ENCODE data around the gene KIN.
"Not testable (repeated sequence)": the region's sequence is repeated elsewhere in the genome, so short reads cannot be mapped to it uniquely, and the experiment has no call there.

The KIN gene

DNA sequence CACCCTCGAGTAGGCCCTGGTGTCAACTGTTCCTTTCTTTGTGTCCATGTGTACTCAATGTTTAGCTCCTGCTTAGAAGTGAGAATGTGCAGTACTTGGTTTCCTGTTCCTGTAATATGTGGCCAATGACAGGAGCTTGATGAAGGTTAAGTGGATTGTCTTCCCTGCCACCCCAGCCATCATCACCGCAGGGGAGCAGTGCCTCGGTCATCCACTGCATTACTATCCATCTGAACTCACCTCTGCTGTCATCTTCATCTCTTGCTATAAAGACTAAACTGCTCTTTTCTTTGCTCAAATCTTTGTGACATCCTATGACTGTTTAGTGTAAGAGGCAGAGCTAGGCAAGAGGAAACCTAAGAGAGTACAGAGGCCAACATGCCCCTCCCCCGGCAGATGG, 69.1 kb downstream of the KIN start:
- H3K4me2 ChIP-seq (ENCODE audit: insufficient read depth, low read length), result no peak overlapping the region
- H3K36me3 ChIP-seq (ENCODE audit: insufficient read depth, low read length), result no peaks in the 10 kb centered on the region
- H2AFZ ChIP-seq (ENCODE audit: low read depth, low read length), result no peak overlapping the region
- H3K9ac ChIP-seq (ENCODE audit: low read depth, low read length), result no peak overlapping the region
- no peaks in the 10 kb centered on the region for H3K9me3 ChIP-seq (ENCODE audit: insufficient read depth, low read length, severe bottlenecking)
- no peaks in the 10 kb centered on the region for H4K20me1 ChIP-seq (ENCODE audit: insufficient read depth, low read length)
- TF ChIP-seq EZH2 (IDR thresholded peaks at IDR 0.05; ENCODE audit: borderline replicate concordance, low read depth, low read length, severe bottlenecking), result no peak
- TF ChIP-seq, protein P1, sequence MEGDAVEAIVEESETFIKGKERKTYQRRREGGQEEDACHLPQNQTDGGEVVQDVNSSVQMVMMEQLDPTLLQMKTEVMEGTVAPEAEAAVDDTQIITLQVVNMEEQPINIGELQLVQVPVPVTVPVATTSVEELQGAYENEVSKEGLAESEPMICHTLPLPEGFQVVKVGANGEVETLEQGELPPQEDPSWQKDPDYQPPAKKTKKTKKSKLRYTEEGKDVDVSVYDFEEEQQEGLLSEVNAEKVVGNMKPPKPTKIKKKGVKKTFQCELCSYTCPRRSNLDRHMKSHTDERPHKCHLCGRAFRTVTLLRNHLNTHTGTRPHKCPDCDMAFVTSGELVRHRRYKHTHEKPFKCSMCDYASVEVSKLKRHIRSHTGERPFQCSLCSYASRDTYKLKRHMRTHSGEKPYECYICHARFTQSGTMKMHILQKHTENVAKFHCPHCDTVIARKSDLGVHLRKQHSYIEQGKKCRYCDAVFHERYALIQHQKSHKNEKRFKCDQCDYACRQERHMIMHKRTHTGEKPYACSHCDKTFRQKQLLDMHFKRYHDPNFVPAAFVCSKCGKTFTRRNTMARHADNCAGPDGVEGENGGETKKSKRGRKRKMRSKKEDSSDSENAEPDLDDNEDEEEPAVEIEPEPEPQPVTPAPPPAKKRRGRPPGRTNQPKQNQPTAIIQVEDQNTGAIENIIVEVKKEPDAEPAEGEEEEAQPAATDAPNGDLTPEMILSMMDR (IDR thresholded peaks at IDR 0.05; ENCODE audit: borderline replicate concordance, extremely low read depth, low read length, poor library complexity, severe bottlenecking), result no peak
- ATAC-seq (ENCODE audit: insufficient read depth, low read depth), result no peak
- H3K27me3 ChIP-seq (ENCODE audit: insufficient read depth, low read length, poor library complexity), result no peaks in the 10 kb centered on the region
- no peaks in the 10 kb centered on the region for H3K79me2 ChIP-seq (ENCODE audit: insufficient read depth, low read length)
- H3K27ac ChIP-seq (ENCODE audit: low read length), result no peak overlapping the region
- no peaks in the 10 kb centered on the region for H3K4me1 ChIP-seq (ENCODE audit: insufficient read depth, low read length)
- H3K4me3 ChIP-seq (ENCODE audit: low read depth in 1 of 2, low read length in 2 of 2), result no peak overlapping the region
- DNase-seq, result no peak

DNA sequence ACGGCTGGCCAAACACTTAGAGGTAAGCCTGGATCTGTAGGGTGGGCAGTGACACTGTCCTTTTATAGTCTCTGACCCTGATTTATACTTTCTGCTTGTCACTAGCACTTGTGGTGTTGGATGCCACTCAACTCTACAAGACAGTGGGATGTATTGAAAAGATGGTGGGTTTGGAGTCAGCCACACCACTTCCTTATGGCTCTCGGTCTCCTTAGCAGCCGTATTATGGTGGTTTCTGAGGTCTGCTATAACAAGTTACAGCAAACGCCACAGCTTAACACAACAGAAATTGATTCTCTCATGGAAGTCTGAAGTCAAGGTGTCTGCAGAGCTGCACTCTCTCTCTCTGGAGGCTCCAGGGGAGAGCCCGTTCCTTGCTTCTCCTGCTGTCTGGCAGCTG, 70.0 kb downstream of the KIN start:
- DNase-seq (no peak), ATAC-seq (ENCODE audit: insufficient read depth, low read depth) (no peak)
- Histone ChIP-seq H3K9ac (ENCODE audit: low read depth, low read length) (no peak overlapping the region), H3K4me3 (ENCODE audit: low read depth in 1 of 2, low read length in 2 of 2) (no peak overlapping the region), H4K20me1 (ENCODE audit: insufficient read depth, low read length) (no peaks in the 10 kb centered on the region), H3K36me3 (ENCODE audit: insufficient read depth, low read length) (no peaks in the 10 kb centered on the region), H3K27me3 (ENCODE audit: insufficient read depth, low read length, poor library complexity) (no peaks in the 10 kb centered on the region), H3K4me2 (ENCODE audit: insufficient read depth, low read length) (no peak overlapping the region), H3K79me2 (ENCODE audit: insufficient read depth, low read length) (no peaks in the 10 kb centered on the region), H3K27ac (ENCODE audit: low read length) (no peak overlapping the region), H2AFZ (ENCODE audit: low read depth, low read length) (no peak overlapping the region), H3K9me3 (ENCODE audit: insufficient read depth, low read length, severe bottlenecking) (no peaks in the 10 kb centered on the region), H3K4me1 (ENCODE audit: insufficient read depth, low read length) (no peaks in the 10 kb centered on the region)
- no peak for TF ChIP-seq EZH2 (IDR thresholded peaks at IDR 0.05; ENCODE audit: borderline replicate concordance, low read depth, low read length, severe bottlenecking)
- TF ChIP-seq, protein P1 (IDR thresholded peaks at IDR 0.05; ENCODE audit: borderline replicate concordance, extremely low read depth, low read length, poor library complexity, severe bottlenecking), result no peak

DNA sequence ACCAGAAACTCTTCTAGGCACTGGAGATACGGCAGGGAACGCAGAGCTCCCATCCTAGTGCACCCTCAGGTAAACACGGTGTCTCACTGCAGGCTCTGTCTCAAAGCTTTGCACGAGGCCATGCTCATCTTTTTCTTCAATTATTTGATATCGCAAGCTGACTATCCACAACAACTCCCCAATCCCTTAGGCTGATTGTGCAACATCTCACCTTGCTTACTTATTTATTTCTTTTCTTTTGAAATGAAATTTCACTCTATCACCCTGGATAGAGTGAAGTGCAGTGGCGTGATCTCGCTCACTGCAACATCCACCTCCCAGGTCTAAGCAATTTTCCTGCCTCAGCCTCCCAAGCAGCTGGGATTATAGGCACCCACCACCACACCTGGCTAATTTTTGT, 72.3 kb downstream of the KIN start:
- ATAC-seq (ENCODE audit: insufficient read depth, low read depth) (no peak), DNase-seq (no peak)
- H3K4me2 ChIP-seq (ENCODE audit: insufficient read depth, low read length), result no peak overlapping the region
- no peaks in the 10 kb centered on the region for H3K9me3 ChIP-seq (ENCODE audit: insufficient read depth, low read length, severe bottlenecking)
- no peaks in the 10 kb centered on the region for H3K36me3 ChIP-seq (ENCODE audit: insufficient read depth, low read length)
- no peaks in the 10 kb centered on the region for H3K79me2 ChIP-seq (ENCODE audit: insufficient read depth, low read length)
- no peak for TF ChIP-seq EZH2 (IDR thresholded peaks at IDR 0.05; ENCODE audit: borderline replicate concordance, low read depth, low read length, severe bottlenecking)
- TF ChIP-seq, protein P1 (IDR thresholded peaks at IDR 0.05; ENCODE audit: borderline replicate concordance, extremely low read depth, low read length, poor library complexity, severe bottlenecking), result no peak
- H3K27me3 ChIP-seq (ENCODE audit: insufficient read depth, low read length, poor library complexity), result no peaks in the 10 kb centered on the region
- H3K4me1 ChIP-seq (ENCODE audit: insufficient read depth, low read length), result no peaks in the 10 kb centered on the region
- H2AFZ ChIP-seq (ENCODE audit: low read depth, low read length), result no peak overlapping the region
- H3K4me3 ChIP-seq (ENCODE audit: low read depth in 1 of 2, low read length in 2 of 2), result no peak overlapping the region
- no peak overlapping the region for H3K27ac ChIP-seq (ENCODE audit: low read length)
- H3K9ac ChIP-seq (ENCODE audit: low read depth, low read length), result no peak overlapping the region
- no peaks in the 10 kb centered on the region for H4K20me1 ChIP-seq (ENCODE audit: insufficient read depth, low read length)

DNA sequence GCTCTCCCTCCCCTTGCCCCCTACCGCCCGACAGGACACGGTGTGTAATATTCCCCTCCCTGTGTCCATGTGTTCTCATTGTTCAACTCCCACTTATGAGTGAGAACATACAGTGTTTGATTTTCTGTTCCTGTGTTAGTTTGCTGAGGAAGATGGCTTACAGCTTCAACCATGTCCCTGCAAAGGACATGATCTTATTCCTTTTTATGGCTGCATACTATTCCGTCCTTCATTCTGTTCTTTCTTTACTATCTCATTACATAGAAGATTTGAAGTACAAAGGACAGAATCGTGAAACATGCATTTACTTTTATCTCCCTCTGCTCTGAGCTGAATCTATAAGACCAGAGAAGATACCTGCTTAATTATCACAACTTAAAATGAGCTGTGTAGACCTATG, 76.7 kb downstream of the KIN start:
- H2AFZ ChIP-seq (ENCODE audit: low read depth, low read length); ATAC-seq (ENCODE audit: insufficient read depth, low read depth); DNase-seq; H3K4me2 ChIP-seq (ENCODE audit: insufficient read depth, low read length); H3K4me1 ChIP-seq (ENCODE audit: insufficient read depth, low read length); H4K20me1 ChIP-seq (ENCODE audit: insufficient read depth, low read length); H3K27ac ChIP-seq (ENCODE audit: low read length); H3K79me2 ChIP-seq (ENCODE audit: insufficient read depth, low read length); H3K9me3 ChIP-seq (ENCODE audit: insufficient read depth, low read length, severe bottlenecking); H3K4me3 ChIP-seq (ENCODE audit: low read depth in 1 of 2, low read length in 2 of 2); H3K27me3 ChIP-seq (ENCODE audit: insufficient read depth, low read length, poor library complexity); H3K36me3 ChIP-seq (ENCODE audit: insufficient read depth, low read length); H3K9ac ChIP-seq (ENCODE audit: low read depth, low read length): not testable (repeated sequence)

Data from DND-41 (cell line).